ENCODE data around the gene SRCIN1.

GRCh38 chr17:38547444-38547843 lies 58.3 kb downstream of the SRCIN1 start:
- no peak for TF ChIP-seq CTCF (IDR thresholded peaks at IDR 0.05; ENCODE audit: low read depth, low read length)
- TF ChIP-seq POLR2A (IDR thresholded peaks at IDR 0.05; ENCODE audit: extremely low read depth, insufficient read length): no peak
- TF ChIP-seq MAX (IDR thresholded peaks at IDR 0.05; ENCODE audit: low read depth, low read length): no peak

Data from NB4 (cell line).